ENCODE results near the gene ZFAND3. TPM values are rescaled to one million over a fixed set of nuclear protein-coding genes. Genes with fewer than 3 reads are reported as not detected.

Gene ZFAND3
- total and polyA plus RNA-seq, 2 donors (not counting 1 experiment from before 2014, with no cell fraction given) = 13.5 to 58.3 TPM

DNA sequence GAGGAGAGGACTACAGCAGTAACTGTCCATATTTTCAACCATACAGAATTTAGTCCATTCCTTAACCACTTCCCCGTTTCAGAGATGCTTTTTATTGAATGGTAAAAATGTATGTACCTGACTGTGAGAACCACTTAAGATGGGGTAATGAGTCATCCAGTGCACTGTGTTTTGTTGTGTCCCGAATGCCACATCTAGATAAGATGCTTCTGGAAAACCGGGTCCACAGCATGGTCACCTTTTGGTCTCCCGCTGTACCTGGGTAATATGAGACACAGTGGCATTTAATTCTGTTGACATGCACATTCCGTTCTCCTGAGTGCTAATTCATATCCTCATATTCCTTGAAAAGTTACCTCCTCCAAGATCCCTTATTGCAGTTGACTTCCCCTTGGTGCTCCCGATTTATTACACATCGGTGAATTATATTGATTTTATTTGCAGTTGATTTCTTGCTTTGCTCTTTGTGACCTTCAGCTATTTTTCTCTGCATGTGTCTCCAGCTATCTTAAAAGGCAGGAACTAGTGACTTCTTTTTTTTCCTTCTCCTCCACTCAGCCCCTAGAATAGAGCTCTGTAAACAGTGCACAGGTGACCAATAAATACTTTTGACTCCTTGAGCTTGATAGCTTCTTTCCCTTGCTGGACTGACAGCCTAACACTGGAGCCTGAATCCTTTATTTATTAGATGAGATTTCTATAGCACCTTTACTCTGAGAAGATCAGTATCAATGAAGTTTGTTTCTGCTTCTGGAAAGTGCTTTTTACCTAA, 314.6 kb downstream of the ZFAND3 start:
- Histone ChIP-seq H3K4me3 (ENCODE audit: control extremely low read depth in 1 of 5, extremely low read depth in 1 of 5, insufficient read depth in 1 of 5, low read depth in 2 of 5, low read length in 4 of 5) (no peak overlapping the region), H3K27ac (ENCODE audit: low read length in 2 of 2) (no peak overlapping the region), H3K9ac (ENCODE audit: low read length) (no peak overlapping the region), H3K4me1 (ENCODE audit: control insufficient read depth in 2 of 2, insufficient read depth in 2 of 2, low read length in 2 of 2) (no peaks in the 10 kb centered on the region), H4K20me1 (ENCODE audit: control insufficient read depth, insufficient read depth, low read length, poor library complexity, severe bottlenecking) (peaks cover 33% of the 10 kb centered on the region), H2AFZ (ENCODE audit: insufficient read depth, low read depth, low read length, poor library complexity, severe bottlenecking) (no peak overlapping the region), H3K27me3 (replicated peaks in 1 of 4; ENCODE audit: control extremely low read depth in 1 of 4, control insufficient read depth in 3 of 4, insufficient read depth in 4 of 4, low read length in 3 of 4) (no peaks in the 10 kb centered on the region), H3K4me2 (replicated peaks; ENCODE audit: low read depth, low read length, poor library complexity, severe bottlenecking) (no peak overlapping the region), H3K36me3 (replicated peaks in 1 of 2; ENCODE audit: control extremely low read depth in 1 of 2, control insufficient read depth in 1 of 2, extremely low read depth in 1 of 2, insufficient read depth in 2 of 2, low read length in 1 of 2) (peaks cover 0 to 17% of the 10 kb centered on the region in 2 experiments), H3K9me3 (ENCODE audit: control extremely low read depth in 1 of 3, control insufficient read depth in 2 of 3, insufficient read depth in 1 of 3, low read length in 2 of 3) (no peaks in the 10 kb centered on the region), H3K79me2 (ENCODE audit: control insufficient read depth, insufficient read depth, low read length) (peaks cover 17% of the 10 kb centered on the region)
- WGBS (ENCODE audit: insufficient coverage) = 89% methylated on average over 2 of the region's 7 CpGs
- no peak for TF ChIP-seq EZH2 (IDR thresholded peaks at IDR 0.05; ENCODE audit: borderline replicate concordance, insufficient read depth, low read depth, low read length, poor library complexity, severe bottlenecking)
- TF ChIP-seq, protein P1, sequence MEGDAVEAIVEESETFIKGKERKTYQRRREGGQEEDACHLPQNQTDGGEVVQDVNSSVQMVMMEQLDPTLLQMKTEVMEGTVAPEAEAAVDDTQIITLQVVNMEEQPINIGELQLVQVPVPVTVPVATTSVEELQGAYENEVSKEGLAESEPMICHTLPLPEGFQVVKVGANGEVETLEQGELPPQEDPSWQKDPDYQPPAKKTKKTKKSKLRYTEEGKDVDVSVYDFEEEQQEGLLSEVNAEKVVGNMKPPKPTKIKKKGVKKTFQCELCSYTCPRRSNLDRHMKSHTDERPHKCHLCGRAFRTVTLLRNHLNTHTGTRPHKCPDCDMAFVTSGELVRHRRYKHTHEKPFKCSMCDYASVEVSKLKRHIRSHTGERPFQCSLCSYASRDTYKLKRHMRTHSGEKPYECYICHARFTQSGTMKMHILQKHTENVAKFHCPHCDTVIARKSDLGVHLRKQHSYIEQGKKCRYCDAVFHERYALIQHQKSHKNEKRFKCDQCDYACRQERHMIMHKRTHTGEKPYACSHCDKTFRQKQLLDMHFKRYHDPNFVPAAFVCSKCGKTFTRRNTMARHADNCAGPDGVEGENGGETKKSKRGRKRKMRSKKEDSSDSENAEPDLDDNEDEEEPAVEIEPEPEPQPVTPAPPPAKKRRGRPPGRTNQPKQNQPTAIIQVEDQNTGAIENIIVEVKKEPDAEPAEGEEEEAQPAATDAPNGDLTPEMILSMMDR (IDR thresholded peaks at IDR 0.05) = no peak
- no peak overlapping the region for H3K4me3 Mint-ChIP-seq
- H3K9me3 Mint-ChIP-seq (ENCODE audit: insufficient read depth) = no peaks in the 10 kb centered on the region
- POLR2A ChIA-PET = no interaction called here
- no peaks in the 10 kb centered on the region for H3K27me3 Mint-ChIP-seq
- intact Hi-C loops (cut with micrococcal nuclease) = no loop called here
- DNase-seq (no peak), ATAC-seq (ENCODE audit: low read depth) (no peak)
- CTCF ChIA-PET = no interaction called here
- no peak overlapping the region for H3K27ac Mint-ChIP-seq
- H3K4me1 Mint-ChIP-seq = no peaks in the 10 kb centered on the region

DNA sequence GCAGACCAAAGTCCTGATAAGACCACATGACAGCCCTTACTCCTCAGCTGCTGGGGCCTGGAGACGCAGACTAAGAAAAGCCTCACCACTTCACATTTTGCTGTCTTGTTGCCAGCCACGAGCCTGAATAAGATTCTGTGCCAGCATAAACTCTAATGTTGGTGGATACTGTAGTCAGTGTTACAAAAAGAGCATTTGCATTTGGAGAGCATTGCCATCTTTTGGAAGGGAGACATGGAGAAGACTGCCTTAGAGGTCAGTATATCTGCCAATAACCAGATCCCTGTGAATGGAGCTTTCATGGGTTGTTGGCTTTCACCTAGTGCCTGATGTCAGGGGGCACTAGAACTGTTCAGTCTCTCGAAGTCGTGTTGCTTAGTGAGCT, 315.2 kb downstream of the ZFAND3 start:
- 95% methylated on average over 2 of the region's 4 CpGs for WGBS (ENCODE audit: insufficient coverage)
- DNase-seq (no peak), ATAC-seq (ENCODE audit: low read depth) (no peak)
- H3K27me3 ChIP-seq (replicated peaks in 1 of 4; ENCODE audit: control extremely low read depth in 1 of 4, control insufficient read depth in 3 of 4, insufficient read depth in 4 of 4, low read length in 3 of 4) = no peaks in the 10 kb centered on the region
- H2AFZ ChIP-seq (ENCODE audit: insufficient read depth, low read depth, low read length, poor library complexity, severe bottlenecking) = no peak overlapping the region
- H3K79me2 ChIP-seq (ENCODE audit: control insufficient read depth, insufficient read depth, low read length) = peaks cover 17% of the 10 kb centered on the region
- H3K4me2 ChIP-seq (replicated peaks; ENCODE audit: low read depth, low read length, poor library complexity, severe bottlenecking) = no peak overlapping the region
- intact Hi-C loops (cut with micrococcal nuclease) = no loop called here
- no peak overlapping the region for H3K4me3 ChIP-seq (ENCODE audit: control extremely low read depth in 1 of 5, extremely low read depth in 1 of 5, insufficient read depth in 1 of 5, low read depth in 2 of 5, low read length in 4 of 5)
- peaks cover 0 to 17% of the 10 kb centered on the region in 2 experiments for H3K36me3 ChIP-seq (replicated peaks in 1 of 2; ENCODE audit: control extremely low read depth in 1 of 2, control insufficient read depth in 1 of 2, extremely low read depth in 1 of 2, insufficient read depth in 2 of 2, low read length in 1 of 2)
- ChIA-PET POLR2A (no interaction called here), CTCF (no interaction called here)
- TF ChIP-seq, protein P1 (IDR thresholded peaks at IDR 0.05) = no peak
- TF ChIP-seq EZH2 (IDR thresholded peaks at IDR 0.05; ENCODE audit: borderline replicate concordance, insufficient read depth, low read depth, low read length, poor library complexity, severe bottlenecking) = no peak
- Mint-ChIP-seq H3K27ac (no peak overlapping the region), H3K9me3 (ENCODE audit: insufficient read depth) (no peaks in the 10 kb centered on the region), H3K27me3 (no peaks in the 10 kb centered on the region), H3K4me3 (no peak overlapping the region), H3K4me1 (peaks cover 1% of the 10 kb centered on the region)
- peaks cover 33% of the 10 kb centered on the region for H4K20me1 ChIP-seq (ENCODE audit: control insufficient read depth, insufficient read depth, low read length, poor library complexity, severe bottlenecking)
- H3K4me1 ChIP-seq (ENCODE audit: control insufficient read depth in 2 of 2, insufficient read depth in 2 of 2, low read length in 2 of 2) = no peaks in the 10 kb centered on the region
- no peak overlapping the region for H3K9ac ChIP-seq (ENCODE audit: low read length)
- no peak overlapping the region for H3K27ac ChIP-seq (ENCODE audit: low read length in 2 of 2)
- no peaks in the 10 kb centered on the region for H3K9me3 ChIP-seq (ENCODE audit: control extremely low read depth in 1 of 3, control insufficient read depth in 2 of 3, insufficient read depth in 1 of 3, low read length in 2 of 3)
